Measurements from ENCODE around the gene ADAMTS6. TPM values are rescaled to one million over a fixed set of nuclear protein-coding genes. Genes with fewer than 3 reads are reported as not detected.

The ADAMTS6 gene
- total RNA-seq, 5 donors from 2014 or later (not counting 1 experiment from before 2014, with no cell fraction given), result 2.0 to 5.3 (median 4.0) TPM

DNA sequence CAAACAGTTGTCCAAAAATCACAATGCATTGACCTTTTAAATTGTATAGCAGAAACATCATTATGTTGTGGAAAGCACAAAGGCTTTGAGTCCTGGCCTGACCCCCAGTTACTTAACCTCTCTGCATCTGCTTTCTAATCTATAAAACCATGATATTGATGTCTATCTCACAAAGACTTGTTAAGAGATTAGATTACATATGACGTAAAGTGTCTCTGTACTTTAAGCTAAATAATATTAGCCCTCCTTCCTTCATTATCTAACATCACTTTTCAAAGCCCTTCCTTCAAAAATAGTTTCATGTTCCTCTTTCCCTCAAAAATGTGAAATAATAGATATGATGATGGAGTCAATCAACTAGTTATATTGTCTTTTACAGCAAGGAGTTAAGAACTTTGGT lies 3.4 kb downstream of the ADAMTS6 start:
- H3K9me3 Mint-ChIP-seq, result no peaks in the 10 kb centered on the region
- WGBS (ENCODE audit: insufficient coverage), result no CpG with 5 or more reads among the region's 1 CpG
- Histone ChIP-seq H3K27ac (ENCODE audit: low read length) (no peak overlapping the region), H3K27me3 (replicated peaks in 1 of 2; ENCODE audit: control insufficient read depth in 2 of 2, extremely low read depth in 1 of 2, insufficient read depth in 2 of 2, low read length in 1 of 2) (peaks cover 0 to 3% of the 10 kb centered on the region in 2 experiments), H3K36me3 (ENCODE audit: control insufficient read depth in 2 of 2, extremely low read depth in 1 of 2, insufficient read depth in 1 of 2, low read length in 1 of 2) (no peaks in the 10 kb centered on the region), H3K4me3 (ENCODE audit: control insufficient read depth in 1 of 2, extremely low read depth in 1 of 2, low read length in 1 of 2) (no peak overlapping the region), H3K9me3 (no peaks in the 10 kb centered on the region), H3K4me1 (ENCODE audit: control insufficient read depth in 1 of 2, extremely low read depth in 1 of 2, insufficient read depth in 2 of 2, low read length in 2 of 2) (peaks cover 14% of the 10 kb centered on the region in 2 experiments)
- H3K4me1 Mint-ChIP-seq, result peaks cover 8 to 14% (median 11%) of the 10 kb centered on the region in 3 donors
- DNase-seq, result no peak
- H3K36me3 Mint-ChIP-seq, result no peaks in the 10 kb centered on the region
- no peaks in the 10 kb centered on the region for H3K27me3 Mint-ChIP-seq
- no peak overlapping the region for H3K4me3 Mint-ChIP-seq
- ChIA-PET CTCF (no interaction called here), POLR2A (no interaction called here)
- no peak for ATAC-seq (replicated peaks in 1 of 4)
- H3K27ac Mint-ChIP-seq, result no peak overlapping the region

DNA sequence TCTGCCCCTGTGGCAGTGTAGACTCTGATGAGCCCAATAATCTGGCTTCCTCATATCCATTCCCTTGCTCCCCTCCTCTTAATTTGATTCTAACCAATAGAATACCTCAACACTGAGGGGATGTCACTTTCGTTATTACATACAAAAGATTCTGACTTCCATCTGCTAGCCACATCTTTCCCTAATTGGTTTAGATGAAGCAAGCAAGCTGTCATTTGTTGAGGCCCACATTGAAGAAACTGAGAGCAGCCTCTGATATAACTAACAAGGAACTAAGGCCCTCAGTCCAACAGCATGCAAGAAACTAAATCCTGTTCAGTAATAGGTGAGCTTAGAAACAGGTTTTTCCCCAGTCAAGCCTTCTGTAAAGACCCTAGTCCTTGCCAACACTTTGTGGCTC lies 5.8 kb downstream of the ADAMTS6 start:
- ChIA-PET CTCF (interaction anchor here (0.7 to 1.7 kb wide), 4 partner anchors 7 to 749 kb away, joined by 3 to 12 read pairs (median 4); no protein-coding TSS in a partner anchor), POLR2A (no interaction called here)
- H3K27ac Mint-ChIP-seq, result no peak overlapping the region
- no peaks in the 10 kb centered on the region for H3K27me3 Mint-ChIP-seq
- no CpG with 5 or more reads among the region's 1 CpG for WGBS (ENCODE audit: insufficient coverage)
- H3K36me3 ChIP-seq (ENCODE audit: control insufficient read depth in 2 of 2, extremely low read depth in 1 of 2, insufficient read depth in 1 of 2, low read length in 1 of 2), result no peaks in the 10 kb centered on the region
- no peaks in the 10 kb centered on the region for H3K9me3 ChIP-seq
- H3K36me3 Mint-ChIP-seq, result no peaks in the 10 kb centered on the region
- no peaks in the 10 kb centered on the region for H3K4me1 Mint-ChIP-seq
- ATAC-seq (replicated peaks in 1 of 4), result no peak
- no peak overlapping the region for H3K27ac ChIP-seq (ENCODE audit: low read length)
- no peaks in the 10 kb centered on the region for H3K9me3 Mint-ChIP-seq
- H3K4me1 ChIP-seq (ENCODE audit: control insufficient read depth in 1 of 2, extremely low read depth in 1 of 2, insufficient read depth in 2 of 2, low read length in 2 of 2), result peaks cover 7 to 10% of the 10 kb centered on the region in 2 experiments
- H3K4me3 ChIP-seq (ENCODE audit: control insufficient read depth in 1 of 2, extremely low read depth in 1 of 2, low read length in 1 of 2), result no peak overlapping the region
- DNase-seq, result no peak
- peaks cover 0 to 3% of the 10 kb centered on the region in 2 experiments for H3K27me3 ChIP-seq (replicated peaks in 1 of 2; ENCODE audit: control insufficient read depth in 2 of 2, extremely low read depth in 1 of 2, insufficient read depth in 2 of 2, low read length in 1 of 2)
- no peak overlapping the region for H3K4me3 Mint-ChIP-seq

DNA sequence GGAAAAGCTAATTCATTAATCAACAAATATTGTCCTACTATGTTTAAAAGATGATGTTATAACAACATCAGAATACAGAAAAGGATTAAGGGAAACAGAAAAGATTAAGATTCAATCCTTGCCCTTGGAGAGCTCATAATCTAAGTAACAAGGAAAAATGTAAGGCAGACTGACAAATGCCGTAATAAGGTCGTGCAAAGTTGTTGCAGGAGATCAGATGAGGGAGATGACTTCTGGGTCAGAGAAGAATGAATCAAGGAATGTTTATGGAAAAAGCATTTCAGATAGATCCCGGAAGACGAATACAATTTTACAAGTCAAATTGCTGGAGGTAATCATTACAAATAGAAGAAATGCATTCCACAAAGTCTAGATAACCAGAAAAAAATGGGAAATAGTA lies 6.4 kb downstream of the ADAMTS6 start:
- Histone ChIP-seq H3K9me3 (no peaks in the 10 kb centered on the region), H3K4me1 (ENCODE audit: control insufficient read depth in 1 of 2, extremely low read depth in 1 of 2, insufficient read depth in 2 of 2, low read length in 2 of 2) (peaks cover 3 to 6% of the 10 kb centered on the region in 2 experiments), H3K36me3 (ENCODE audit: control insufficient read depth in 2 of 2, extremely low read depth in 1 of 2, insufficient read depth in 1 of 2, low read length in 1 of 2) (no peaks in the 10 kb centered on the region), H3K27me3 (replicated peaks in 1 of 2; ENCODE audit: control insufficient read depth in 2 of 2, extremely low read depth in 1 of 2, insufficient read depth in 2 of 2, low read length in 1 of 2) (peaks cover 0 to 3% of the 10 kb centered on the region in 2 experiments), H3K4me3 (ENCODE audit: control insufficient read depth in 1 of 2, extremely low read depth in 1 of 2, low read length in 1 of 2) (no peak overlapping the region), H3K27ac (ENCODE audit: low read length) (no peak overlapping the region)
- Mint-ChIP-seq H3K36me3 (no peaks in the 10 kb centered on the region), H3K27ac (no peak overlapping the region), H3K27me3 (no peaks in the 10 kb centered on the region), H3K9me3 (no peaks in the 10 kb centered on the region), H3K4me1 (no peaks in the 10 kb centered on the region), H3K4me3 (no peak overlapping the region)
- ChIA-PET POLR2A (no interaction called here), CTCF (interaction anchor here (0.7 to 1.7 kb wide), 4 partner anchors 8 to 749 kb away, joined by 3 to 12 read pairs (median 4); no protein-coding TSS in a partner anchor)
- ATAC-seq (replicated peaks in 1 of 4) (no peak), DNase-seq (no peak)
- 100% methylated on average over 1 of the region's 4 CpGs for WGBS (ENCODE audit: insufficient coverage)

DNA sequence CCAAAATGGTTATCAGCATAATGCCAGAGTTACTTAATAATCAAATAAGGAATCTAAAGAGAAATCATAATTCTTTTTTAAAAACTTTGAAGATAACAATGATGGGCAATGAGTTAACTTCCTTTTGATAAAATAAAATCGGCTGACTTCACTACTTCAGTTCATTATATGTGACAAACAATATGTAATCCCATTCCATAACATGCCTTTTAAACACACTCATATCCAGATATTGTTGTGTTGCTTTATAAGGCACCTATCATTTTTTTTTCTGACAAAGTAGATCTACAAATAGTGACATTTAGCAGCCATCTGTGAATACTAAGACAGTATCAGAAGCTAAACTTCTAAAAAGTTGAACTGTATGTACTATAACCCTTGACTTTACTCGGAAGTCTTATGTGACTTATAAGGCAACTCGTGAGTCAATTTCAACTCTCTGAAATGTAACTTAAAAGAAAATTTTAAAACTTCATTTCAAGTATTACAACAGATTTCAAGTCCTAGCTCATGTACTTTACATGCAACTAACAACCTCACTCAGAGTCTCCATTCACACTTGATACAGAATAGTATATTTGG lies 7.5 kb downstream of the ADAMTS6 start:
- no peaks in the 10 kb centered on the region for H3K36me3 ChIP-seq (ENCODE audit: control insufficient read depth in 2 of 2, extremely low read depth in 1 of 2, insufficient read depth in 1 of 2, low read length in 1 of 2)
- no peaks in the 10 kb centered on the region for H3K27me3 ChIP-seq (replicated peaks in 1 of 2; ENCODE audit: control insufficient read depth in 2 of 2, extremely low read depth in 1 of 2, insufficient read depth in 2 of 2, low read length in 1 of 2)
- ChIA-PET CTCF (interaction anchor here (0.6 to 1.7 kb wide), 6 partner anchors 9 to 832 kb away, joined by 4 to 12 read pairs (median 6); no protein-coding TSS in a partner anchor), POLR2A (interaction anchor here in 1 of 2 donors (0.6 kb wide), 1 partner anchor 18 kb away, joined by 7 read pairs; no protein-coding TSS in a partner anchor)
- ATAC-seq (replicated peaks in 1 of 4) (no peak), DNase-seq (no peak)
- Mint-ChIP-seq H3K36me3 (no peaks in the 10 kb centered on the region), H3K9me3 (no peaks in the 10 kb centered on the region), H3K27me3 (no peaks in the 10 kb centered on the region), H3K4me1 (no peaks in the 10 kb centered on the region), H3K27ac (no peak overlapping the region), H3K4me3 (no peak overlapping the region)
- H3K9me3 ChIP-seq, result no peaks in the 10 kb centered on the region
- H3K4me1 ChIP-seq (ENCODE audit: control insufficient read depth in 1 of 2, extremely low read depth in 1 of 2, insufficient read depth in 2 of 2, low read length in 2 of 2), result no peaks in the 10 kb centered on the region
- no CpG with 5 or more reads among the region's 3 CpGs for WGBS (ENCODE audit: insufficient coverage)
- no peak overlapping the region for H3K4me3 ChIP-seq (ENCODE audit: control insufficient read depth in 1 of 2, extremely low read depth in 1 of 2, low read length in 1 of 2)
- no peak overlapping the region for H3K27ac ChIP-seq (ENCODE audit: low read length)

GRCh38 chr5:65468633-65469032 lies 13.1 kb downstream of the ADAMTS6 start:
- Histone ChIP-seq H3K27ac (ENCODE audit: low read length) (no peak overlapping the region), H3K4me1 (ENCODE audit: control insufficient read depth in 1 of 2, extremely low read depth in 1 of 2, insufficient read depth in 2 of 2, low read length in 2 of 2) (no peaks in the 10 kb centered on the region), H3K36me3 (ENCODE audit: control insufficient read depth in 2 of 2, extremely low read depth in 1 of 2, insufficient read depth in 1 of 2, low read length in 1 of 2) (no peaks in the 10 kb centered on the region), H3K4me3 (ENCODE audit: control insufficient read depth in 1 of 2, extremely low read depth in 1 of 2, low read length in 1 of 2) (no peak overlapping the region), H3K9me3 (no peaks in the 10 kb centered on the region), H3K27me3 (replicated peaks in 1 of 2; ENCODE audit: control insufficient read depth in 2 of 2, extremely low read depth in 1 of 2, insufficient read depth in 2 of 2, low read length in 1 of 2) (no peaks in the 10 kb centered on the region)
- no peaks in the 10 kb centered on the region for H3K4me1 Mint-ChIP-seq
- ChIA-PET CTCF (no interaction called here), POLR2A (no interaction called here)
- H3K27ac Mint-ChIP-seq, result no peak overlapping the region
- ATAC-seq (replicated peaks in 1 of 4), result no peak
- no peak for DNase-seq
- H3K9me3 Mint-ChIP-seq, result no peaks in the 10 kb centered on the region
- H3K36me3 Mint-ChIP-seq, result no peaks in the 10 kb centered on the region
- H3K27me3 Mint-ChIP-seq, result no peaks in the 10 kb centered on the region
- no peak overlapping the region for H3K4me3 Mint-ChIP-seq
- 64% methylated on average over 2 of the region's 3 CpGs for WGBS (ENCODE audit: insufficient coverage)

GRCh38 chr5:65462139-65462705 lies 19.5 kb downstream of the ADAMTS6 start:
- ATAC-seq (replicated peaks in 1 of 4) (no peak), DNase-seq (no peak)
- POLR2A ChIA-PET, result no interaction called here
- no peaks in the 10 kb centered on the region for H3K36me3 ChIP-seq (ENCODE audit: control insufficient read depth in 2 of 2, extremely low read depth in 1 of 2, insufficient read depth in 1 of 2, low read length in 1 of 2)
- no peaks in the 10 kb centered on the region for H3K4me1 Mint-ChIP-seq
- WGBS (ENCODE audit: insufficient coverage), result no CpG with 5 or more reads among the region's 3 CpGs
- no peak overlapping the region for H3K27ac Mint-ChIP-seq
- H3K27me3 ChIP-seq (replicated peaks in 1 of 2; ENCODE audit: control insufficient read depth in 2 of 2, extremely low read depth in 1 of 2, insufficient read depth in 2 of 2, low read length in 1 of 2), result no peaks in the 10 kb centered on the region
- no peak overlapping the region for H3K4me3 Mint-ChIP-seq
- no peaks in the 10 kb centered on the region for H3K4me1 ChIP-seq (ENCODE audit: control insufficient read depth in 1 of 2, extremely low read depth in 1 of 2, insufficient read depth in 2 of 2, low read length in 2 of 2)
- H3K9me3 Mint-ChIP-seq, result no peaks in the 10 kb centered on the region
- no peaks in the 10 kb centered on the region for H3K36me3 Mint-ChIP-seq
- no peaks in the 10 kb centered on the region for H3K9me3 ChIP-seq
- H3K27ac ChIP-seq (ENCODE audit: low read length), result no peak overlapping the region
- CTCF ChIA-PET, result no interaction called here
- peaks cover 0 to 3% of the 10 kb centered on the region in 2 donors for H3K27me3 Mint-ChIP-seq
- H3K4me3 ChIP-seq (ENCODE audit: control insufficient read depth in 1 of 2, extremely low read depth in 1 of 2, low read length in 1 of 2), result no peak overlapping the region
